CD14-positive monocyte (primary cell): ENCODE measurements around the gene PNKP. TPM values are rescaled to one million over a fixed set of nuclear protein-coding genes. Genes with fewer than 3 reads are reported as not detected.

Experiments
- DNase-seq, 3 donors: peaks; one replicate each; pipeline ENCODE4 v3.0.0-alpha.2; 2011 to 2022
- H2AFZ ChIP-seq: 2 replicates; pipeline ENCODE4 v1.6.0; 2012; ENCODE audit warnings: mild to moderate bottlenecking, low read depth, low read length, inconsistent platforms; ENCODE audit not compliant: insufficient read depth, poor library complexity, severe bottlenecking
- H3K27ac ChIP-seq, 2 donors: 1 replicate in 1 of 2; 2 replicates in 1 of 2; pipeline ENCODE4 v1.5.1; 2012 to 2013; ENCODE audit warnings: low read length in 2 of 2, control low read depth in 1 of 2, inconsistent platforms in 1 of 2, low read depth in 1 of 2, mild to moderate bottlenecking in 1 of 2
- H3K27me3 ChIP-seq, 2 donors: one replicate each; pipeline versions ENCODE4 v1.6.0 to v1.6.1; 2011 to 2013; ENCODE audit warnings: low read length in 2 of 2; ENCODE audit not compliant: control insufficient read depth in 2 of 2, insufficient read depth in 2 of 2
- H3K36me3 ChIP-seq, 2 donors: replicated peaks in 1 of 2; 1 replicate in 1 of 2; 2 replicates in 1 of 2; pipeline versions ENCODE4 v1.5.1 to v1.6.1; 2012 to 2013; ENCODE audit warnings: low read length in 2 of 2, control low read depth in 1 of 2, inconsistent platforms in 1 of 2, mild to moderate bottlenecking in 1 of 2; ENCODE audit not compliant: insufficient read depth in 2 of 2, control insufficient read depth in 1 of 2
- H3K4me1 ChIP-seq, 2 donors: 1 replicate in 1 of 2; 2 replicates in 1 of 2; pipeline versions ENCODE4 v1.5.1 to v1.6.1; 2012 to 2013; ENCODE audit warnings: low read length in 2 of 2, control low read depth in 1 of 2, inconsistent platforms in 1 of 2, mild to moderate bottlenecking in 1 of 2, moderate library complexity in 1 of 2; ENCODE audit not compliant: insufficient read depth in 2 of 2, control insufficient read depth in 1 of 2
- H3K4me2 ChIP-seq: replicated peaks from 2 replicates; pipeline ENCODE3; 2012; ENCODE audit warnings: low read length, moderate library complexity, mild to moderate bottlenecking; ENCODE audit not compliant: poor library complexity, severe bottlenecking; ENCODE audit errors: extremely low read depth
- H3K4me3 ChIP-seq, 3 experiments: fragments of 200-600 bp in 1 of 3; sonication (generic) in 1 of 3; replicated peaks in 1 of 3; 1 replicate in 2 of 3; 2 replicates in 1 of 3; pipeline ENCODE4 v1.5.1; 2011 to 2013; ENCODE audit warnings: low read length in 3 of 3, mild to moderate bottlenecking in 3 of 3, control low read depth in 2 of 3, low read depth in 2 of 3, inconsistent platforms in 1 of 3, moderate library complexity in 1 of 3
- H3K79me2 ChIP-seq: 2 replicates; pipeline ENCODE4 v1.6.0; 2012; ENCODE audit warnings: mild to moderate bottlenecking, control low read depth, inconsistent platforms, low read length, moderate library complexity; ENCODE audit not compliant: insufficient read depth
- H3K9ac ChIP-seq: 2 replicates; pipeline ENCODE4 v1.6.0; 2017; ENCODE audit warnings: low read length, mild to moderate bottlenecking; ENCODE audit not compliant: insufficient read depth, poor library complexity, severe bottlenecking
- H3K9me3 ChIP-seq, 2 donors: replicated peaks in 1 of 2; 1 replicate in 1 of 2; 2 replicates in 1 of 2; pipeline versions ENCODE4 v1.5.1 to v1.6.1; 2012 to 2013; ENCODE audit warnings: low read length in 2 of 2, control low read depth in 1 of 2; ENCODE audit not compliant: control insufficient read depth in 1 of 2, insufficient read depth in 1 of 2
- H4K20me1 ChIP-seq: 2 replicates; pipeline ENCODE4 v1.6.0; 2012; ENCODE audit warnings: mild to moderate bottlenecking, low read length, control low read depth, moderate library complexity; ENCODE audit not compliant: insufficient read depth
- H3K27ac Mint-ChIP-seq, 7 donors: one replicate each; pipeline ENCODE4 v1.8.0; 2020; ENCODE audit warnings: mild to moderate bottlenecking in 7 of 7, mixed read lengths in 7 of 7, moderate library complexity in 6 of 7, inconsistent platforms in 2 of 7
- H3K27me3 Mint-ChIP-seq, 3 donors: one replicate each; pipeline ENCODE4 v1.8.0; 2021 to 2022; ENCODE audit warnings: low read depth in 3 of 3, mild to moderate bottlenecking in 3 of 3, mixed read lengths in 3 of 3, moderate library complexity in 3 of 3, inconsistent platforms in 1 of 3
- H3K36me3 Mint-ChIP-seq, 2 donors: one replicate each; pipeline ENCODE4 v1.8.0; 2020; ENCODE audit warnings: mixed read lengths in 2 of 2, inconsistent platforms in 1 of 2, mild to moderate bottlenecking in 1 of 2
- H3K4me1 Mint-ChIP-seq: one replicate; pipeline ENCODE4 v1.8.0; 2020; ENCODE audit warnings: mild to moderate bottlenecking, mixed read lengths
- H3K4me3 Mint-ChIP-seq, 2 donors: one replicate each; pipeline ENCODE4 v1.8.0; 2020; ENCODE audit warnings: mild to moderate bottlenecking in 2 of 2, mixed read lengths in 2 of 2, moderate library complexity in 1 of 2
- H3K9me3 Mint-ChIP-seq, 7 donors: one replicate each; pipeline ENCODE4 v1.8.0; 2020 to 2022; ENCODE audit warnings: mixed read lengths in 7 of 7, mild to moderate bottlenecking in 6 of 7, moderate library complexity in 6 of 7, inconsistent platforms in 2 of 7
- CTCF ChIP-seq: fragments of 200-600 bp; IDR thresholded peaks from one replicate; pipeline ENCODE4 v1.8.0; 2022; ENCODE audit warnings: antibody characterized with exemption, mild to moderate bottlenecking
- WGBS: methylation state at CpG from one replicate; pipeline ENCODE4 v1.1.5; 2013; ENCODE audit warnings: missing lambda C conversion rate; ENCODE audit not compliant: insufficient coverage; 5-methylcytosine and 5-hydroxymethylcytosine counted together
- intact Hi-C, 2 donors: fragments of 100-400 bp; cut with micrococcal nuclease; formaldehyde crosslinking; loops; one replicate each; pipeline versions ENCODE4 v1.15.0 to v1.15.1; 2023
- polyA plus RNA-seq, 3 donors: library from polyadenylated mRNA; depleted of rRNA in 1 of 3; unstranded in 2 of 3; stranded (reverse) in 1 of 3; fragments of 300-500 nt in 2 of 3; fragments of >200 nt in 1 of 3; fragmentation: Illumina TruSeq in 2 of 3; gene quantifications; 1 replicate in 2 of 3; 2 replicates in 1 of 3; pipeline ENCODE4 v1.2.3, GENCODE V29; 2012 to 2021

The PNKP gene
- polyA plus RNA-seq, 3 donors = 23.0 to 88.6 (median 30.2) TPM

DNA sequence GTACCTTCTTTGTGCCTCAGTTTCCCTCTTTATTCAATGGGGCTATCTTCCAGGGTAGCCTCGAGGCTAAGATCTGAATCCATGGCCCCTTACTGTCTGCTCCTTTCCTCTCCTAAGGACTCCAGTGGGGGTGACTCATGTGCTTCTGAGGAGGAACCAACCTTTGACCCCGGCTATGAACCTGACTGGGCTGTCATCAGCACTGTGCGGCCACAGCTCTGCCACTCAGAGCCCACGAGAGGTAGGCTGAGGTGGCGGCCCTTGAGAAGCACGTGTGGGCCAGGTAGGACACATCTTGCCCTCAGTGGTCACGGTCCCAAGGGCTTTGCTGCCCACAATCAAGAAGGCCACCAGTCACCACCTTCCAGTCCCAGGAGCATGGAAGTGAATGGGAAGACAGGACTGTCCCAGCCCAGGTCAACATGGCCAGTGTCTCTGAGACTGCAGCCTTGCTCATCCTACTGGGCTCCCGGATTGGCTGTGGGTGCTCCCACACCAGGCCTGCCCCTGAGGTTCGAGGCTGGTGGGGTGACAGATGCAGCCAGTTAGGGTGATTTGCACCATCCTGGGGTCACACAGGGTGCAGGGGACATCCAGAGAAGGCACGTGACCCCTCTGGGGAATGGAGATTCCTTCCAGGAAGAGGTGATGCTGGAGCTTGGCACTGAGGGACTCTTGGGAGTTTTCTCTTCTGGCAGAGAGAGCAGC, 12.9 kb upstream of the PNKP start:
- H4K20me1 ChIP-seq = peaks cover 48% of the 10 kb centered on the region
- Mint-ChIP-seq H3K27ac (peak overlapping the region in 3 of 7 donors; percentile 19 to 50 (median 46)), H3K36me3 (peaks cover 59 to 62% of the 10 kb centered on the region in 2 donors), H3K27me3 (peaks cover 0 to 5% (median 2%) of the 10 kb centered on the region in 3 donors), H3K9me3 (peaks cover 0 to 3% (median 0%) of the 10 kb centered on the region in 7 donors), H3K4me1 (peaks cover 22% of the 10 kb centered on the region), H3K4me3 (no peak overlapping the region)
- no peak overlapping the region for H3K9ac ChIP-seq
- H3K4me1 ChIP-seq = peaks cover 22 to 25% of the 10 kb centered on the region in 2 donors
- TF ChIP-seq CTCF = no peak
- WGBS = over 99% methylated on average over 8 of the region's 10 CpGs
- H3K79me2 ChIP-seq = peaks cover 20% of the 10 kb centered on the region
- no peak overlapping the region for H3K4me2 ChIP-seq
- intact Hi-C loops = no loop called here
- no peak overlapping the region for H3K27ac ChIP-seq
- H3K36me3 ChIP-seq = peaks cover 51 to 58% of the 10 kb centered on the region in 2 donors
- no peak overlapping the region for H2AFZ ChIP-seq
- H3K27me3 ChIP-seq = no peaks in the 10 kb centered on the region
- H3K4me3 ChIP-seq = no peak overlapping the region
- no peaks in the 10 kb centered on the region for H3K9me3 ChIP-seq
- peak in 1 of 3 donors; percentile 38 for DNase-seq

- peaks cover 0 to 3% (median 0%) of the 10 kb centered on the region in 7 donors for H3K9me3 Mint-ChIP-seq
- peaks cover 25% of the 10 kb centered on the region for H3K4me1 Mint-ChIP-seq
- peaks cover 55 to 58% of the 10 kb centered on the region in 2 donors for H3K36me3 Mint-ChIP-seq
- Histone ChIP-seq H3K4me2 (no peak overlapping the region), H3K27me3 (no peaks in the 10 kb centered on the region), H3K27ac (peak overlapping the region in 1 of 2 donors; percentile 38), H3K9me3 (no peaks in the 10 kb centered on the region), H3K9ac (no peak overlapping the region), H3K36me3 (peaks cover 45 to 51% of the 10 kb centered on the region in 2 donors), H3K79me2 (peaks cover 29% of the 10 kb centered on the region), H3K4me3 (no peak overlapping the region), H3K4me1 (peaks cover 25 to 28% of the 10 kb centered on the region in 2 donors), H2AFZ (no peak overlapping the region), H4K20me1 (peaks cover 47% of the 10 kb centered on the region)
- no peak for TF ChIP-seq CTCF
- intact Hi-C loops = loop anchor here in 1 of 2 donors (5.0 kb wide), 1 partner anchor 202 kb away; the partner anchor contains the start of gene PRMT1
- DNase-seq = peak; percentile 51 to 65 (median 64)
- no peak overlapping the region for H3K4me3 Mint-ChIP-seq
- H3K27ac Mint-ChIP-seq = peak overlapping the region in 4 of 7 donors; percentile 3 to 75 (median 24)
- WGBS = 100% methylated on average over 3 of the region's 12 CpGs
- peaks cover 0 to 5% (median 0%) of the 10 kb centered on the region in 3 donors for H3K27me3 Mint-ChIP-seq
Measured at GRCh38 chr19:49879243-49879963, 12.0 kb upstream of the PNKP start.
